MV-4-11 (cell line): ENCODE results near the gene FAM168A.

Experiments
- DNase-seq: peaks from one replicate; lab custom pipeline; 2025; lab: John Stamatoyannopoulos, UW

FAM168A gene

GRCh38 chr11:73556966-73557365 lies 40.9 kb downstream of the FAM168A start:
- no peak for DNase-seq

- no peak for DNase-seq
Measured at GRCh38 chr11:73555615-73556014, 42.3 kb downstream of the FAM168A start.

DNA sequence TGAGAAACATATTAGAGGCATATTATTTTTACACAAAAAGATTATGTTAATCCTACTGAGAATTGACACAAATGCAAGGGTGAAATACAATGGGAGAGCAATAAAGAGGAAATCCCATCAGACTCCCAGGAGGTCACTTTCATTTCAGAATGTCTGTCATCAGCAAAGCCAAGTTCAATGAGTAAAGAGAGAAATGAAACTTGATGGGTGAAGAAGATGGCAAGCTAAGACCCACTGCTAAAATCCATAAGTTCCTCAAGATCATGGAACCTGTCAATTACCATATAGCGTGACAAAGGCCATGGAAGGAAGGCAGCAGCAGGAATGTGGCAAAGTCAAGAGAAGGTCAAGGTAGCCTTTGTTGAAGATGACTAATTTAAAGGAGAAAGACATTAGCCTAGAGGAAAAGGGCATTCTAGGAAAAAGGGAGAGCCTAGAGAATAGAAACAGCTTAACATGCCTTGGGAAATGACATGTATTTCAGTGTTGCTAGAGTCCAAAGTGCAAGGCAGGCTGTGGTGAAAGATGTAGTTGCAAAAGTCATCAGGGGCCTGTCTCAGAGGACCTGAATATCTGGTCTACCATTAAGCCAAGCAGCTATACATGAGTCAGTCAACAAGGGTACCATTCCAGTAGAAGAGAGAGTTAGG lies 43.1 kb downstream of the FAM168A start:
- DNase-seq, result peak; percentile 93

DNA sequence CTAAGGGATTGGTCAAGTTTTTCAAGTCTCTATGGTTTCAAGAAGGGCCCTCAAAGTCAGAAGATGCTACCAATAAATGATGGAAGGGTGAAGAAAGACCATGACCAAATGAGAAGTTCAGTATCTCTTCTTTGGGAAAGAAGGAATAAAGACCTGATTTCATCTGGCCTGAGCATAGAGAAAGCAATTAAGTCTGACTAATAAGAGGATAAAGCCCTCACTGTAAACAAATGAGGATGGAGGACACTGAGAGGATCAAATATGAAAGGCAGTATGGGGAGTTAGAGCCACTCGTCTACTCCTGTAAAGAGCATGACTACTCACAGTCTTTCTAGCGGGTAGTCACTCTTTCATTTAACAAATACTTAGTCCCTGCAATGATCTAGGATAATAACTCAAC lies 44.6 kb downstream of the FAM168A start:
- DNase-seq, result no peak

GRCh38 chr11:73551677-73552076 lies 46.2 kb downstream of the FAM168A start:
- DNase-seq, result no peak

- DNase-seq, result no peak
Measured at GRCh38 chr11:73549376-73549775, 48.5 kb downstream of the FAM168A start.

DNA sequence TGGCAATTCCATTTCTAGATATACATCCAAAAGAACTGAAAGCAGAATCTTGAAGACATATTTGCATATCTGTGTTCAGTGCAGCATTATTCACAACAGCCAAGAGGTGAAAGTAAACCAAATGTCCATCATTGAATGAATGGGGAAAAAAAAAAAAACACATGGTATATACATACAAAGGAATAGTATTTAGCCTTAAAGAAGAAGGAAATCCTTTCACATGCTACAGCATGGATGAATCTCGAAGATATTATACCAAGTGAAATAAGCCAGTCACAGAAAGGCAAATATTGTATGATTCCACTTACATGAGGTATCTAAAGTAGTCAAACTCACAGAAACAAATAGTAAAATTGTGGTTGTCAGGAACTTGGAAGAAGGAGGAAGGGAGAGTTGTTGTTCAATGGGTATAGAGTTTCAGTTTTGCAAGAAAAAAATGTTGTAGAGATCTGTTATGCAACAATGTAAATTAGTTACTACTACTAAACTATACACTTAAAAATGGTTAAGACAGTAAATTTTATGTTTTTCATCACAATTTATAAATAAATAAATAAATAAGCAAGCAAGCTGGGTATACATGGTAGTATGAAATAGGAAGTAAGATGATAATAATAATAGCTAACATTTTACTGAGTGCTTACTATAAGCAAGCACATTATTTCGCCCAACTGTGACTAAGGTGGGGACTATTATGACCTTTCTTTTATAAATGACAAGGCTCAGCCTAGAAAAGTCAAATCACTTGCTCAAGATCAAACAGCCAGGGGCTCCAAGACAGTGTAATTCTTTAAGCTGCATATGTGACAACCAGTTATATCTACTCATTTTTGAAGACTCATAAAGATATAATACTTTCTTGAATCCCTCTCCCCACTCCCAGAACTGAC lies 50.0 kb downstream of the FAM168A start:
- peak; percentile 76 for DNase-seq

GRCh38 chr11:73542175-73542574 lies 55.7 kb downstream of the FAM168A start:
- DNase-seq, result peak; percentile 86

GRCh38 chr11:73539506-73540084 lies 58.3 kb downstream of the FAM168A start:
- no peak for DNase-seq

- DNase-seq, result peak; percentile 83
Measured at GRCh38 chr11:73538381-73538872, 59.5 kb downstream of the FAM168A start.

- DNase-seq, result no peak
Measured at GRCh38 chr11:73537969-73538368, 59.9 kb downstream of the FAM168A start.

GRCh38 chr11:73536961-73537360 lies 61.0 kb downstream of the FAM168A start:
- DNase-seq, result peak; percentile 60

- no peak for DNase-seq
Measured at GRCh38 chr11:73532310-73532709, 65.6 kb downstream of the FAM168A start.

DNA sequence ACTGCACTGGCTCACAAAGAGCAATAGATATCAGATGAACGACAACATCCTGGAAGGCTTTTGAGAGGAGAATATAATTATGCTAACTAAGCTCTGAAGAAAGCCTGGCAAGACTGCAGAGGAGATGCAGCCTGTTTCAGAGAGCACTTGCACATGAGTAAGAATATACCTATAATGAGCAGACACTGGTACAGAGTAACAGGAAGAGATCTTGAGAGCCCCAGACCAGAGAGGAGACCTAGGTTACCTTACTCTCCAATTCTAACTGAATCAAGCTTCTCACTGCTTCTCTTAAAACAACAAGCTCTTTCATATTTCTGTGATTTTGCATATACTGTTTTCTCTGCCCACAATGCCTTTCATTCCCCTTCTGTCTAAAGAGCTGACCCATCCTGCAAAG lies 66.5 kb downstream of the FAM168A start:
- DNase-seq, result no peak

- DNase-seq, result peak; percentile 42
Measured at GRCh38 chr11:73530109-73530508, 67.8 kb downstream of the FAM168A start.

GRCh38 chr11:73529204-73529530 lies 68.7 kb downstream of the FAM168A start:
- no peak for DNase-seq

DNA sequence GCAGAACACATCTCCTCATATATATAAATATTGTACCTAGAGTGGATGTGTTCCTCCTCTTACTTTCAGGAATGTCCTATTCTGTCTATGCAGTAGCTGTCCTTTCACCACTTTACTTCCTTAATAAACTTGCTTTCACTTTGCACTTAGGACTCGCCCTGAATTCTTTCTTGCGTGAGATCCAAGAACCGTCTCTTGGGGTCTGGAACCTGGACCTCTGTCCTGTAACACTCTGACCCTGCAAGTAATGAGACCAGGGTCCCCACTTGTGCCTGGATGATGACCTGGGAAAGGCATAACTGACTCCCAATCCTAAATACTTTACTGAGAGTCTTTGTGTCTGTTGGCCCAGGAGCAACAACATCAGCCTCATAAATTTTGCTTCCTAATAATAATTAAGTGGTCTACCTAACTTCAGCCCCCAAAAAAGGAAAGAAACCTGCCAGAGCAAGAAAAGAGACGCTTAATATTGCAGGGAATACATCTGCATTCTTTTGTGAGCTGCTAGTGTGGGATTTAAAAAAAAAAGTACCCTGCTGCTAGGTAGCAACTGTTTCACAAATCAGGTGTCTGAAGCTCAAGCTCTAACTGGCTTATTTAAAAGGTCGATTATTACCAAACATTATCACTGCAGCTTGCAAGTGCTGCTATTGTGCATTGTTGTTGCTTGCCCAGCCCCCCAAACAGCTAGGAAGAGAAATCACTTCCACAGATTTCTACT lies 69.3 kb downstream of the FAM168A start:
- peak; percentile 46 for DNase-seq

DNA sequence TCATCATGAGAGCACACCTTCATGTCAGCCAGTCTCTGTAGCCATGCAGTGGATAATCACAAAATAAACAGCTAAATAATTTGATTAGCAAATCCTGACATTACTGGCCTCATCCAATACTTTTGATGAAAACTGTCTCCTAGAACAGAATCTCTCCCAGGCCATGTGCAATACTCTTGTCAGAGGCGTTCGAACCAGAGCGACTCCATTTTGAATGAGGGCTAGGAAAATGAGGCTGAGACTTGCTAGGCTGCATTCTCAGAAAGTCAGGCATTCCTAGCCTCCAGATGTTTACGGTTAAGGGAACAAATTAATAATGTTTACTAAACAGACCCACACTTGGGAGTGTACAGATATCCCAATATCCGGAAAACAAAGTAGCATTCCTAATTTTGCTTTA lies 69.9 kb downstream of the FAM168A start:
- no peak for DNase-seq

GRCh38 chr11:73525611-73526010 lies 72.3 kb downstream of the FAM168A start:
- no peak for DNase-seq

- no peak for DNase-seq
Measured at GRCh38 chr11:73524774-73525173, 73.1 kb downstream of the FAM168A start.

DNA sequence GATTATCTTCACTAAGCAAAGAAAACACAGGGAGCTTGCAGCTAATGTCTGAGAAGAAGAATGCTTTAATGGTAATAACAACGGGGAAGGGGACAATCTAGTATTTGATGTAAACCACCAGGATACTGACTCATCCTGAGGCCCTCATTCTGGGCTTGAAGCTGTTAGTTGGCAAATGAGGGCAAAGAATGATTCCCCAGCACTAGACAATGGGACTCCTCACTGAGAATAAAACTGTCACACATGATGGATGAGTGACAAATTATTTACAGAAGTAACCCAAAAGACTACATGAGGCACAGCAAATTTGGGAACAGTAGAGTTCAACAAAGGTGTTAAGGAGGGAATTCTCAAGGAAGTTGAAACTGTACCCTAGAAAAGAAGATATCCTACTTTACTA lies 76.3 kb downstream of the FAM168A start:
- DNase-seq, result no peak

DNA sequence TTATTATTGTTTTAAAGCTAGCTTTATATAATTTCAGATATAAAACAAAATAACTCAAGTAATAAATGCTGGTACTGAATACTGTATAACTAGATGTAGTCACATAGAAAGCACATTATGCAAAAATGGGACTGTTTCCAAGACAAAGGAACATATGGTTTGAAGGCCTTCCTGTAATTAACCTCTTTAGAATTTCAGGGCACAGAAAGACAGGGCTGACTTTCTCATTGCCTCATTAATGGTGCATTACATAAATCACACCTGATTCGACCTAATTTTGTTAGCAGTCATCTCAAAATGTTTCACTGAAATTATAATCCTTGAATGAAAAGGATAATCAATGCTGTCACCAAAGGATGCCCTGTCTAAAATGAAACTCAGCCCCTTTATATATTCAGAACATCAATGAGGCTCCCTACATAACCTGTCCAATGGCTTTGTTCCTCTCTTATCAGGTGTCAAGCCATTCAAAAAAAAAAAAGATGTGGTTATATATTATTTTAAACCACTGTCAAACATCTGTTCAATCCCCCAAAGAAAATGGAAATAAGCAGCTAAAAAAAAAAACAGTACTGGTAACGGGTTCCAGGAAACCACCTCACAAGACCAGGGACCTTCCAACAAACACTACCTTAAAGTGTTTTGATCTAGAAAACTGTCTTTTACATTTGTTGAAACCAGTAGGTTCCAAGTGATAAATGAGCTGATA lies 77.4 kb downstream of the FAM168A start:
- DNase-seq, result no peak
